ENCODE measurements around the gene PKNOX2.

Gene PKNOX2, protein sequence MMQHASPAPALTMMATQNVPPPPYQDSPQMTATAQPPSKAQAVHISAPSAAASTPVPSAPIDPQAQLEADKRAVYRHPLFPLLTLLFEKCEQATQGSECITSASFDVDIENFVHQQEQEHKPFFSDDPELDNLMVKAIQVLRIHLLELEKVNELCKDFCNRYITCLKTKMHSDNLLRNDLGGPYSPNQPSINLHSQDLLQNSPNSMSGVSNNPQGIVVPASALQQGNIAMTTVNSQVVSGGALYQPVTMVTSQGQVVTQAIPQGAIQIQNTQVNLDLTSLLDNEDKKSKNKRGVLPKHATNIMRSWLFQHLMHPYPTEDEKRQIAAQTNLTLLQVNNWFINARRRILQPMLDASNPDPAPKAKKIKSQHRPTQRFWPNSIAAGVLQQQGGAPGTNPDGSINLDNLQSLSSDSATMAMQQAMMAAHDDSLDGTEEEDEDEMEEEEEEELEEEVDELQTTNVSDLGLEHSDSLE

DNA sequence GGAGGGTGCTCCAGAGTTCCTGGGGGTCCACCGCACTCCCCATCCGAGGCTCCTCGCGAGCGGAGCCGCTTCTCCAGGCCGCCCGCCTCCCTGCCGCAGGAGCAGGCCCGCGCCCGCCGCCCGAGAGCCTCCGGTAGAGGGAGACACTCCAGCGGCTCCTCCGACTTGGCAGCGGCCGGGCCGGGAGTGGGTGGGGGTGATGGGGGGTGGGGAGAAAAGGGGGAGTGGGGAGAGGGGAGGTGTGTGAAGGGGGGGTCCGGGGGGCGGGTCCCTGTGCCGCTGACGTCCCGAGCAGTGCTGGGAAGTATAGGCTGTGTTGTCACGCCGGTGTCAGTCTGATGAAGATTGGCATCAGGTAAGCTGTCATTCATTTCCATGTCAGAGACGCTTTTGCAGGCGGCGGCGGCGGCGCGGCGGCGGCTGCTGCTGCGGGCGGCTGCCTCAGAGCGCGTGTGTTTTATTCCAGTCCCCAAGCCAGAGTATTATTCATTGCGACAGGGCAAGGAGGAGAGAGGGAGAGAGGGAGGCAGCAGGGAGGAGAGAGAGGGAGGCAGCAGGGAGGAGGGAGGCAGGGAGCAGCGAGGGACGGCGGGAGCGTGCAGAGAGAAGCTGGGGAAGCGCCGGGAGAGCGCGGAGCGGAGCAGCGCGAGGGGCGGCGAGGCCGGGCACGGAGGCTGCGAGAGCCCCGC, at the start of gene PKNOX2:
TSS of gene PKNOX2 (plus strand) at position 330 of the 689 bp plus-strand sequence. CDS start 186,555 bp downstream, outside the sequence.
- DNase-seq (ENCODE audit: low spot score) = peak; percentile 82

DNA sequence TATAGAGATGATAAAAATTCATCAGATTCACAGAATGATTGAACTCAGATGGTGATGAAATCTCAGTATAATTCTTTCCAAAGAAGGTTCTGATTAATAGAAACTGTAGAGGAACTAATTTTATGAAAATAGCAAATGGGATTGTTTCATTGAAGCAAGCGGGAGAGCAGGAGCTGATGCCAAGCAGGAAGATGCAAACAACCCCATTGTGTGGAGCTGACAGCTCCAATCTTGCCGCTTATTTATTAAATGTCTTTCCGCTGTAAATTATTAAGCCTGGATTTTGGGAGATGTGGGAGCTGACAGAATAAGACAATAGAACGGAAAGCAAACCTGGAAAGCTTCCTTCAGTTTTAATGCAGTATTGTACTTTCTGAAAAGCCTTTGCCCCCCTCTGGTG, 47.1 kb upstream of the PKNOX2 start:
- DNase-seq (ENCODE audit: low spot score) = no peak

DNA sequence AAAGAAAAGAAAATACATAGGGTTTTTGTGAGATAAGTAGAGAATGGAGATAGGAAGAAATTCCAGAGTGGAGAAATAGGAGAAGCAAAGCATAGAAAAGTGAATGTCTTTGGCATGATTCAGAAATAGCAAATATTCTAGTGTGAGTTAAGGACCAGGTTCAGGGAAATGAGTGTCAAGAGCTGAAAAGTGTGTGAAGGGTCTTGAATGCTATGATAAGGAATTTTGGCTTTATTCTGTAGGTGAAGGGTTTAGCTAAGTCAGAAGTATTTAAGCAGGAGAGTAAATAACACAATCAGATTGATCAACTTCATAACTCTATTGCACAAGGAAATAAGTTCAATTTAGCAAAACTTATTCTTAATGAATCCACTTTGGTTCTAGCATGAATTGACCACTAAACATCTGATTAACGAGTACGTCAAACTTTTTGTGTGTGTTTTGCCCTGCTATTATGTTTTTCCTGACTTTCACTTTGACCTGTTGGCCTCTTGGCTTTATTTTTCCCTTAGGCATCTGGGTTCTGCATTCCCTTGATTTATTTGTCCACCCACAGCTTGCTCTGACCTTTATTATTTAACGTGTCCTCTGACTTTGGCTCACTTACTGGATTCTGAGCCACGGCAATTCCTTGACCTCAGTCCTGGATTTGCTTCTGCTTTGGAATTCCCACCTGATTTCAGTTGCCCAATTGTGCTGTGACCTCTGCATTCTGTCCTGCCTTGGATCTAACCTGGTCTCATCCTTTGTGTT, 41.2 kb upstream of the PKNOX2 start:
- DNase-seq (ENCODE audit: low spot score) = no peak

DNA sequence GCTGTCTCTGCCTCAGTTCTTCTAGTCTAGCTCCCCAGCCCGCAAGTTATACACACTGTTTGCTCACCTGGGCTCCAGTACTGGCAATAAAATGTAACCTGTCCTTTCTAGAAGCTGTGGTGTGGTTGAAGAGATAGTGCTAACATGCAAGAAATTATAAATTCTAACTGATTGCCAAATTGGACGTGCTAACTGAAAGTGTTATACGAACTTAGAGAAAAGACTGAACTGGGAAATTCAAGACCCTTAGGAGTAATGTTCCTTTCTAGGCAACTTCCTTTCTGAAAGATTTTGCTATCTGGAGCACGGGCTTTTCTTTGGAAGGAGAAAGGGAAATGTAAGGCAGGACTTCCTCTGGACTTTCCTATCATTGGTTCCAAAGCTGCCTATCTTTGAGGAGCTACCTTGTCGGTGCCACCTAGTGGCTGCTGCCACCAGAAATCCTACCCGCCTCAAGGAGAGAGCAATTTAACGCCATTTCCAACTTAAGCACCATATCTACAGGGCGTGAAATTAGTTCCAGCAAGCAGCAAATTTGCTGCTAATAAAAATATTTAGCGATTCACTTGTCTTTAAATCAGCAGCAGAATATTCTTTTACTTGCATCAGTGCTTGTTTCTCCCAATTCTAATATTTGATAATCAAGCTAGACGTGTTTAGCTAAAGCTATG, 40.5 kb upstream of the PKNOX2 start:
- peak; percentile 71 for DNase-seq (ENCODE audit: low spot score)

DNA sequence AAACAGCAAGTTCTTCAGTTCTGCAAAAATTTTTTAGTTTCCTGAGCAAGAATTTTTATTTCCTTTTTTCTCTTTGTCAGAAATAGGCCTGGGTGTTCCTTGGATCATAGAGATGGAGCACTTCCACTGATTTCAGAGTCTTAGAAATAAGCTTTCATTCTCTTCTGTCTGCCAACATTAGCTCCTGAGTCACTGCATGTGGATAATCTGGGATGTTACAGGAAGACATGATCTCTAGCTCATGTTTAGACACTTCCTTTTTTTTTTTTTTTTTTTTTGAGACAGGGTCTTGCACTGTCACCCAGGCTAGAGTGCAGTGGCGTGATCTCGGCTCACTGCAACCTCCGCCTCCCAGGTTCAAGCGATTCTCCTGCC, 39.9 kb upstream of the PKNOX2 start:
- DNase-seq (ENCODE audit: low spot score) = no peak

DNA sequence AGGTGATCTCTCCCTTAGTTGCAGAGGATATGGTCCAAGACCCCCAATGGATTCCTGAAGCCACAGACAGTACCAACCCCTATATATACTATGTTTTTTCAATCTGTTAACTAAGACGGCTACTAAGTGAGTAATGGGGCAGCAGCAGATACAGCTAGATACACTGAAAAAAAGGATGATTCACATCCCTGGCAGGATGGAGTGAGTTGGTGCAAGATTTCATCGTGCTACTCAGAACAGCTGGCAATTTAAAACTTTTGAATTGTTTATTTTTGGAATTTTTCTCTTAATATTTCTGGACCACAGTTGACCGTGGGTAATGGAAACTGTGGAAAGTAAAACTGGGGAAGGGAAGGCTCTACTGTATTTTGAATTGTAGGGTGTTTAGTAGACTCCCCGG, 36.1 kb upstream of the PKNOX2 start:
- DNase-seq (ENCODE audit: low spot score) = no peak

DNA sequence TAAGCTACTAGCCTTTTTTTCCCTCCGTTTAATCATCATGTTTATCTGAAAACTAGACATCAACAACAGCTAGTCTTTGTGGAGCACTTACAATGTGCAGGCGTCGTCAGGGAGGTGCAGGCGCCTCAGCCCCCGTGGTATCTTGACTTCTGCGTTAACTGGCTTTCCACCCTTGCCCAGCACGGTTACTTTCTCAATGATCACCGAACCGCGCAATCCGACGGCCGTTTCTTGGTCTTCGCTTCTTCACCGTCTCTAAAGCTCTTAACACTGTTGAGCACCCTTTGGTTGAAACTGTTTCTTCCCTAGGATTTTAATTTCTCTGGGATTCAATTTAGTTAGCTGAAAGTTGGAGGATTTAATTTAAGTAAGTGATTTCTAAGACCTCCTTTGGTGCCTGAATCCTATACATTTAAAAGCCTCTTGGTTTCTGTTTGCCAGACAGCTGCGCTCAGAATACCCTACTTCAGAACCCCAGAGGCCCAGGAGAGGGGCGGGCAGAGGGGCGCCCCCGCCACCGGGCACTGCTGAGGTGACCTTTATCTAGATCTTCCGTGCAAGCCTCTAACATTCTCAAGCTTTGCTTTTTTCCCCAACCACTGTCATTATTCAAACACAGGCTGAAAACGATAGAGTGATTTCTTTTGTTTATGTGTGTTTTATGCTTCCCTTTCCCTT, 35.1 kb upstream of the PKNOX2 start:
- no peak for DNase-seq (ENCODE audit: low spot score)

DNA sequence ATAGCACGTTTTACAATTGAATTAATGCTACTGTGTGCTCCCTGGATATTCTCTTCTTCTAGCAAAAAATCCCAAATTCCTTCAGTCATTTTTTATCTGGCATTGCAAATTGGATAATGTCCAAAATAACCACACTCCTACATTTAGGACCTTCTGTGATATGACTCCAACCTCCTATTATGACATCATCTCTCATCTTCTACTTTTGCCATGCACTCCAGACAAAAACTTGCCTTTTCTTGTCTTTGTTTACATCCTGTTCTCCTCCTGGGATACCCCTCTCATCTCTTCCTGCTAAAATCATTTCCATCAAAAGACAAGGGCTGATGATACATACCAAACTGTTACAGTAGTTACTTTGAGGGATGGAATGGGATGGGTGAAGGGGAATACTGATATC, 32.5 kb upstream of the PKNOX2 start:
- DNase-seq (ENCODE audit: low spot score) = no peak

DNA sequence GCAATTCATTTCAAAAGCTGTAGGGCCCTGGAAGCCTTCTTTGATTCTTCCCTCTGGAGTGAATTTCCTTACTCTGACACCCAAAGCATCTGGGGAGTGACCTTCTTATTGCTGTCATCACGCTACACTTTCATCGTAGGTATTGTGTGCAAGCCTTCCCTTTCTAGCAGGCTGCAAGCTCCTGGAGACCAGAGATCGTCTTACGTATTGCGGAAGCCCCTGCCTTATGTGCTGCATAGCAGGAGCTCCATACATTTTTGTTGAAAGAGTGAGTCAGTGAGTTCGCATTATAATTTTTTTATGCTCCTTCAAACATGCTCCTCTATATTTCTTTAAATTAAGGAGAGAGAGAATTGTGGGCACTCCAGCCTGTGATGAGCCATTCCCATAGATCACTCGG, 32.0 kb upstream of the PKNOX2 start:
- no peak for DNase-seq (ENCODE audit: low spot score)

DNA sequence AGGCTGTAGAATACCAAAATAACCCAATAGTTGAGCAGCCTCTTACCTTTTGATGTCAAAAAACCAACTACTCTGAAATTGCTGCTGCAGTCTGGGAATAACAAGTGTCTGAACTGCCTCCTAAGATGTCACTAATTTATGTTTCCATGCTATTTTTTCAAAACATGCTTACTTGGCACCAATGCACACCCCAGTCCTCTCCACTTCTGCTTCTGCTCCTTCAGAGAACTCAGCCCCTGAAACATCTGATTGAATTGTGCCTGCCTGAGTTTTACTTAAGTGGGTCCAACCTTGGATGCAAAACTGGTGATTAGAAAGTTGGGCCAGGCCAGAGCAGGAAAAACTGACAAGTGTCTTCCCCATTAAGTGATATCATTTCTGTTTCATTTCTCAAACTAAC, 28.6 kb upstream of the PKNOX2 start:
- no peak for DNase-seq (ENCODE audit: low spot score)

DNA sequence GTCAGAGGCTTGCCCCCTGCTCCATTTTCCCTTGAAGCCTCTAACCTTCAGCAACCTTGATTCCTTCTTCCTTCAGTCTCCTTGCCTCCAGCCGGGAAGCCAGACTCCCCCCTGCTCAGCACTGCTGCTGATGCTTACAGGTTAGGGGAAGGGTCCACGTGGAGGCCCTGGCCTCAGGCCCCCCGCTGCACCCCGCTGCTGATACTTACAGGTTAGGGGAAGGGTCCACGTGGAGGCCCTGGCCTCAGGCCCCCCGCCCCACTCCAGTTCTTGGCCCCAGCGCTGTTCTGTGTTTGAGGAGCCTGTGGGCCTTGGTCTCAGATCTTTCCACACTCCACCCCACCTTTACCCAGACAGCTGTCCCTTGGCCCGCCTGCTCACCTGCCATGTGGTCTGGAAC, 25.6 kb upstream of the PKNOX2 start:
- no peak for DNase-seq (ENCODE audit: low spot score)

DNA sequence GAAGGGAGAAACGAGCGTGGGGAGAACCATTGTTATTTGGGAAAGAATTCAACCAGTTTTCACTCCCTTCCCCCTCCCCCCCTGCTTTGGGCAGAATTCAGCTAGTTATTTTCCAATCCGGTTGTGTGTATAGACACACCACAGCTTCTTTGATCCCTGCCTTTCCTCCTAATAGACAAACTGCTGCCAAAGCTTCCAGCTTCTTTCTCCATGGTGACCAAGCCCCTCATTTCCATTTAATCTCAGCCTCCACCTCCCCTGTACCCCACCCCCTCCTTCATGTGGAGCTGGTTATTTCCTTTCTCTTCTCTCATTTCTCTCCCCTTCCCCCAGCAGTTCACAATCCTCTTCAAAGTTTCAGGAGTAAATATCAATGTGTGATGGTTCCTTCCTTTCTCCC, 24.8 kb upstream of the PKNOX2 start:
- DNase-seq (ENCODE audit: low spot score) = no peak

DNA sequence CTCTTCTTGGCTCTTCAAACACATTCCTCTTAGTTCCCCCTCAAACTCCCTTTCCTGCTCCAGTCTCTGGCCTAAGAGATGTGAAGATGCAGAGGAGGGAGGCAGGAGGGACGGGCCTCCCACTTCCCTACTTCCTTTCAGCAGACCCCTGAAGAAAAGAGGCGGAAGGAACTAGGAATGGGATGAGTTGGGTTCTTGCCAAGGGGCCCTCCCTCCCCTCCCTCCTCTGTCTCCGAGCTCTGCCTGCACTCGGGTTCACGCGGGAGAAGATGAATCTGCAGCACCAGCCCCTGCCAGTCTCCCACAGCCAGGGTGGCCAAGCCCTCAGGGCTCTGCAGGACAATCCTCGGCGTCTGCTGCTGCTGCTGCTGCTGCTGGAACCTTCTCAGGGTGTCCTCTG, 24.3 kb upstream of the PKNOX2 start:
- DNase-seq (ENCODE audit: low spot score) = no peak

DNA sequence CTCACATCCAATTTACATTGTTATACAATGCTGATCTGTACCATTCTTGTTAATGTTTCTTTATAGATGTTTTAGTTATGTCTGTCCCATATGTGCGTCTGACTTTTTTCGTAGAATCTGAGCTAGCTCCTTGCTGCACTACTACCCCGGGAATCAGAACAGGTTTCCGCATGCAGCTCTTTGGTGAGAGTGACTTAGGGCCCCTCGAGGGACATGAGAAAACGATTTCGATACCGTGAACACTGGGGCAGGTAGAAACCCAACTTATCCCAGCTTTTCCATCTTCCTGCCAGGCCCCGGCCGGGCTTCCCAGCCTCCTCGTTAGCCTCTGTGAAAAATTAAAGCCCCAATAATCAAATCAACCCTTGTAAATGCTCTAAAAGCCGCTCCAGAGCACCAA, 23.4 kb upstream of the PKNOX2 start:
- no peak for DNase-seq (ENCODE audit: low spot score)

DNA sequence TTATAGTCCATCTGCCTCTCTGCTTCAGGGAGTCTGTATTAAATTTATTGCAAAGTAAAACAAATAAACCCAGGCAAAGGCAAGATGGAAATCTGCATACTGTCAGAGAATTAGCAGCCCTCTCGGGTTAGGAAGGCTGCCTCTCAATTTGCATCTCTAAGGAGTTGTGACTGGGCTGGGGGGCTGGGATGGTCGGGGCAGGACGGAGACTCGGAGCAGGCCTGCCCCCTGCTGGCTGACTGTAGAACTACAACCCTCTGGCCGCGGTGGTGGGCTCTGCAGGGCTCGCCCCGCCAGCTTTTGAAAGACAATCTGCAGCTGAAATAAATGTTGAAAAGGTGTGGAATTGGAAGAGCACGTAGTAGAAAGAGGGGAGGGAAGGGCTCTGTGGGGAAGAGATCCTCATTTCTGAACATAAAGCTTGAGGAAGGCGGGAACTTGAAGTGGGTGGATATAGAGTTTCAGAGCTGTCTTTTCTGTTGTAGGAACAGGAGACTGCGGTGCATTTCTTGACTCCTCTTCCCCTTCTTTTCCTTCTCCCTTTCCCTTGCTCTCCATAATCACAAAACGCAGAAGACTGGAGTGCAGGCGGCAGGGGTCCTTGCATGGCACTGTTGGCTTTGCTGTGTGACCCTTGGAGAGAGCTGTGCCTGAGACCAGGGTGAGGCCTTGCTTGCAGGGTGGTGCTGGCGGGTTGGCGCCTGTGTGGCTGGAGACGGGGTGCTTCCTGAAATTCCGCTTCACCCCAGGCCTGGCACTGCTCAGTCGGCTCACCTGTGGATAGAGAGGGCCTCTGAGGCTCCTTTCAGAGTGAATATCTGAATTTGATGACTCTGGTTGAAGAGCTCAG, 22.6 kb upstream of the PKNOX2 start:
- peak; percentile 86 for DNase-seq (ENCODE audit: low spot score)

DNA sequence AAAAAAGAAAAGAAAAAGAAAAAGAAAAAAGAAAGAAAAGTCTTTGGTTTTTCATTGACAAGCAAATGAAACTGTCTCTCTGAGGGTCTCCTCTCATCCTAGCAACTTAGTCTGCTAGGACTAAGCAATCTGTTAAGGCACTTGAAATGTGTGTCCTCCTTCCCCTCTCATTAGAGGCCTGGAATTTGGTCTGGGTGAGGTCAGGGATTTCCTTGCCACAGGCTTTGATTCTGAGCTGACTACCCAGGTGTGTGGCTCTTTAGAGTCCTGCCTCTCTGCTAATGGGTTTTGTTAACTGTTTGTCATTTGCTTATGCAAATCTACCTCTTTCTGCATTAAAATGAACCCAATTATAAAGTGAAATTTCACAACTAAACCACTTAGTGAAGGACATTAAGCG, 18.3 kb upstream of the PKNOX2 start:
- DNase-seq (ENCODE audit: low spot score) = no peak

DNA sequence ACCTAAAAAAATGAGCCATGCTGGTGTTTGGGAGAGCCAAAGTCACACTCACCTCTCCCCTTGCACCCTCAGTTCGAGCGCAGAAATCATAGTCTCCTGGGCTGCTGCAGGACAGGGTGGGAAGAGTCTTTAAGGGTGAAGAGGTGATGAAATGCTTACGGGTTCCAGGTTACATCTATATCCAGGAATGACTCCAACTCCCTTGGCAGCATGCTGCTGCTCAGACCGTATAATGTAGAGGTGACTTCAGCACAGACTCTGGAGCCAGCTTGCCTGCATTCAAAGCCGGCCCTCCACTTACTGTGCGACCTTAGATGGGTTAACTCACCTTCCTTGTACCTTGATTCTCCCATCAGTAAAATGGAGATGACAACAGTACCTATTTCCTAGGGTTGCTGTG, 17.3 kb upstream of the PKNOX2 start:
- no peak for DNase-seq (ENCODE audit: low spot score)

DNA sequence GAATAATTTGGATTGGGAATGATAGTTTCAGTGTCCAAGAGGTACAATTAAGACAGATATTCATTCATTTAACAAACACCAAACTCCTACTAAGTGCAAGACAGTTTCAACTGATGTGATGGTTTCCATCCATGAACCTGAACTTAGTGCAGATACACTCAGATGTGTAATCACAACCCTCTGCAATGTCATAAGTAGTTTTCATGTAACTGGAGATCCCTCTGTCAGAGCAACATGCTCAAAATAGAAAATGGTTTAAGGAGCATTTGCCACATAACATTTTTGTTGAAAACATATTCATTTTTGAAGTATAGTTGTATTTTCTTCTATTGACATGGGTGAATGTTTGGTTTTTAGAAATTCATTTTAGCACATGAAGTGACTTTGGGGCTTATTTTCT, 16.5 kb upstream of the PKNOX2 start:
- no peak for DNase-seq (ENCODE audit: low spot score)

DNA sequence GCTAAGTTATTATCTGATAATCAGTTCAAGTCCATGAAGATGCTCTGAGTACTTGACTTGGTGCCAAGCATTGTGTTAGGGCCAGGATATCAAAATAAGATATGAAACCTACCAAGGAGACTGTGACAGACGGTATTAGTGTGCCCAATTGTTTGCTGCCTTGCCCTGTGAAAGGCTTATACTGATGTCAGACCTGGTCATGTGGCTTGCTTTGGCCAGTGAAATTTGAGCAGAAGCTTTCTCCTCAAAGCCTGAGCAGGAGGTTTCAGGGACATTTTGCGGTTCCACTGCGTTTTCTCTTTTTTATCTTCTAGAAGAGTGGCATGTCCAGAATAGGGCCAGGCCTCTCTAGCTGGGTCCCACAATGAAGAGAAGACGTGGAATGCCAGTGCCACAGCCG, 15.8 kb upstream of the PKNOX2 start:
- DNase-seq (ENCODE audit: low spot score) = no peak

DNA sequence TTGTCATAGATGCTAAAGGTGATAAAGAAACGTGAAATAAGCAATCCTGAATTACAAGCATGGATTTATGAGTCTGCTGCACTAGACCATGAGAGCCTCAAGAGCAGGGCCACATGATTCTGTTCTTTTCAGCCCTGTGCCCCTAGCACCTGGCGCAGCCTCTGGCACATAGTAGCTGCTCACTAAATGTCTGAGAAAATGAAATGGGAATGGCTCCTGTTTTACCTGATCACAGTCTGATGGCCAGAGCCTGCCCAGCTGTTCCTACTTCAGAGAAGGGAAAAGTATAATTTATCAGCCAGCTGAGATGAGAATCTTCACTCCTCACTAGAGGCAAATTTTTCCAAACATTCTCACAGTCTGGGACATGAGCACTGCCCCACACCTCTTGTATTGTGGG, 10.7 kb upstream of the PKNOX2 start:
- no peak for DNase-seq (ENCODE audit: low spot score)

Data from iPS-NIHi11 (cell line).